HG03457 (cell line): ENCODE measurements around the gene DHRS4.
A peak's percentile ranks its signal among the peaks of the same experiment; 100 is the strongest.
"Not testable (repeated sequence)": the region's sequence is repeated elsewhere in the genome, so short reads cannot be mapped to it uniquely, and the experiment has no call there.

Experiments used
- ATAC-seq: cut with Tn5 transposase; IDR thresholded peaks from one replicate; pipeline ENCODE4 v1.9.1; 2021; ENCODE audit warnings: moderate number of reproducible peaks; ENCODE audit not compliant: unreplicated experiment

The DHRS4 gene

GRCh38 chr14:23939607-23940326 lies 13.8 kb upstream of the DHRS4 start:
- no peak for ATAC-seq

- no peak for ATAC-seq
Measured at GRCh38 chr14:23941230-23941629, 12.3 kb upstream of the DHRS4 start.

GRCh38 chr14:23941669-23942068 lies 11.9 kb upstream of the DHRS4 start:
- ATAC-seq = no peak

- no peak for ATAC-seq
Measured at GRCh38 chr14:23942587-23942986, 11.0 kb upstream of the DHRS4 start.

- ATAC-seq = not testable (repeated sequence)
Measured at GRCh38 chr14:23949069-23949468, 4.5 kb upstream of the DHRS4 start.

GRCh38 chr14:23950411-23951135 lies 3.0 kb upstream of the DHRS4 start:
- no peak for ATAC-seq

GRCh38 chr14:23951136-23951466 lies 2.5 kb upstream of the DHRS4 start:
- not testable (repeated sequence) for ATAC-seq

GRCh38 chr14:23951590-23952201 lies 1.9 kb upstream of the DHRS4 start:
- ATAC-seq = no peak

- not testable (repeated sequence) for ATAC-seq
Measured at GRCh38 chr14:23953116-23953463, 480 bp upstream of the DHRS4 start.

GRCh38 chr14:23954279-23954614 lies 677 bp downstream of the DHRS4 start:
- ATAC-seq = not testable (repeated sequence)

- ATAC-seq = not testable (repeated sequence)
Measured at GRCh38 chr14:23954965-23955364, 1.4 kb downstream of the DHRS4 start.

- ATAC-seq = not testable (repeated sequence)
Measured at GRCh38 chr14:23955811-23956210, 2.2 kb downstream of the DHRS4 start.

- not testable (repeated sequence) for ATAC-seq
Measured at GRCh38 chr14:23957913-23958569, 4.5 kb downstream of the DHRS4 start.

- ATAC-seq = not testable (repeated sequence)
Measured at GRCh38 chr14:23960899-23961298, 7.3 kb downstream of the DHRS4 start.

GRCh38 chr14:23961704-23962103 lies 8.1 kb downstream of the DHRS4 start:
- not testable (repeated sequence) for ATAC-seq

GRCh38 chr14:23969130-23969480 lies 15.5 kb downstream of the DHRS4 start:
- ATAC-seq = peak; percentile 17

- ATAC-seq = peak; percentile 69
Measured at GRCh38 chr14:23969481-23970282, 16.1 kb downstream of the DHRS4 start.

- ATAC-seq = not testable (repeated sequence)
Measured at GRCh38 chr14:23970283-23970659, 16.7 kb downstream of the DHRS4 start.

GRCh38 chr14:23973178-23973577 lies 19.6 kb downstream of the DHRS4 start:
- ATAC-seq = not testable (repeated sequence)

GRCh38 chr14:23974041-23974440 lies 20.5 kb downstream of the DHRS4 start:
- not testable (repeated sequence) for ATAC-seq

GRCh38 chr14:23977208-23977607 lies 23.6 kb downstream of the DHRS4 start:
- not testable (repeated sequence) for ATAC-seq
